HG02943 (cell line): ENCODE data around the gene WNK2.
"Not testable (repeated sequence)": the region's sequence is repeated elsewhere in the genome, so short reads cannot be mapped to it uniquely, and the experiment has no call there.

ENCODE experiments used
- ATAC-seq: cut with Tn5 transposase; IDR thresholded peaks from one replicate; pipeline ENCODE4 v1.9.1; 2021; ENCODE audit warnings: mild to moderate bottlenecking, low read depth, moderate library complexity; ENCODE audit not compliant: unreplicated experiment

WNK2 gene

GRCh38 chr9:93320591-93321219, 136.8 kb downstream of the WNK2 start:
- no peak for ATAC-seq

- no peak for ATAC-seq
Measured at GRCh38 chr9:93321220-93321610, 137.3 kb downstream of the WNK2 start.

GRCh38 chr9:93323446-93323954, 139.6 kb downstream of the WNK2 start:
- not testable (repeated sequence) for ATAC-seq

GRCh38 chr9:93324191-93324834, 140.4 kb downstream of the WNK2 start:
- ATAC-seq = no peak

- no peak for ATAC-seq
Measured at GRCh38 chr9:93325307-93326035, 141.5 kb downstream of the WNK2 start.

- ATAC-seq = no peak
Measured at GRCh38 chr9:93326056-93326455, 142.1 kb downstream of the WNK2 start.

GRCh38 chr9:93326654-93327053, 142.7 kb downstream of the WNK2 start:
- ATAC-seq = no peak

- no peak for ATAC-seq
Measured at GRCh38 chr9:93329629-93330280, 145.8 kb downstream of the WNK2 start.

GRCh38 chr9:93332317-93332716, 148.4 kb downstream of the WNK2 start:
- no peak for ATAC-seq

- ATAC-seq = no peak
Measured at GRCh38 chr9:93336720-93337119, 152.8 kb downstream of the WNK2 start.

GRCh38 chr9:93338196-93338595, 154.3 kb downstream of the WNK2 start:
- ATAC-seq = not testable (repeated sequence)

GRCh38 chr9:93340091-93340490, 156.2 kb downstream of the WNK2 start:
- no peak for ATAC-seq

- ATAC-seq = not testable (repeated sequence)
Measured at GRCh38 chr9:93341820-93342219, 157.9 kb downstream of the WNK2 start.

- ATAC-seq = not testable (repeated sequence)
Measured at GRCh38 chr9:93342428-93342827, 158.5 kb downstream of the WNK2 start.

- no peak for ATAC-seq
Measured at GRCh38 chr9:93343663-93344062, 159.7 kb downstream of the WNK2 start.

GRCh38 chr9:93345643-93346230, 161.8 kb downstream of the WNK2 start:
- no peak for ATAC-seq

- ATAC-seq = no peak
Measured at GRCh38 chr9:93346231-93347112, 162.5 kb downstream of the WNK2 start.

- not testable (repeated sequence) for ATAC-seq
Measured at GRCh38 chr9:93347371-93347975, 163.5 kb downstream of the WNK2 start.
